NOMO-1 treated with DMSO at 0.1 percent for 48 hours (cell line): ENCODE data around the gene SMYD2.

Experiments used
- DNase-seq: peaks from one replicate; lab custom pipeline; 2025; ENCODE audit not compliant: unreplicated experiment; lab: John Stamatoyannopoulos, UW

Gene SMYD2

GRCh38 chr1:214386333-214386732, 105.4 kb downstream of the SMYD2 start:
- DNase-seq = no peak
